ENCODE data around the gene MTCH1. TPM values are rescaled to one million over a fixed set of nuclear protein-coding genes. Genes with fewer than 3 reads are reported as not detected.

MTCH1 gene, protein sequence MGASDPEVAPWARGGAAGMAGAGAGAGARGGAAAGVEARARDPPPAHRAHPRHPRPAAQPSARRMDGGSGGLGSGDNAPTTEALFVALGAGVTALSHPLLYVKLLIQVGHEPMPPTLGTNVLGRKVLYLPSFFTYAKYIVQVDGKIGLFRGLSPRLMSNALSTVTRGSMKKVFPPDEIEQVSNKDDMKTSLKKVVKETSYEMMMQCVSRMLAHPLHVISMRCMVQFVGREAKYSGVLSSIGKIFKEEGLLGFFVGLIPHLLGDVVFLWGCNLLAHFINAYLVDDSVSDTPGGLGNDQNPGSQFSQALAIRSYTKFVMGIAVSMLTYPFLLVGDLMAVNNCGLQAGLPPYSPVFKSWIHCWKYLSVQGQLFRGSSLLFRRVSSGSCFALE
- total RNA-seq, result 100 to 1,000 TPM; 237 to 273 TPM

GRCh38 chr6:36985808-36986703 lies at the start of gene MTCH1:
Gene MTCH1, minus strand, starts transcription at chr6:36986196. Its CDS starts 23 bp downstream, at chr6:36986173.
- Histone ChIP-seq H3K9me3 (no peaks in the 10 kb centered on the region), H3K27me3 (replicated peaks; ENCODE audit: insufficient read depth) (no peaks in the 10 kb centered on the region), H3K27ac (peak within 1 kb of the TSS; percentile 96 to 97), H3K4me3 (peak within 1 kb of the TSS; percentile 99), H3K4me1 (ENCODE audit: control insufficient read depth in 1 of 2, low read depth in 2 of 2) (peaks cover 27 to 50% of the 10 kb centered on the region in 2 donors), H3K36me3 (no peaks in the 10 kb centered on the region)
- DNase-seq (ENCODE audit: low spot score) (peak; percentile 66), ATAC-seq (ENCODE audit: insufficient number of reproducible peaks, low FRiP score, low read depth) (peak; percentile 91)
- no peak for TF ChIP-seq CTCF (IDR thresholded peaks at IDR 0.05)

- Histone ChIP-seq H3K4me3 (no peak overlapping the region), H3K27me3 (replicated peaks; ENCODE audit: insufficient read depth) (no peaks in the 10 kb centered on the region), H3K4me1 (ENCODE audit: control insufficient read depth in 1 of 2, low read depth in 2 of 2) (peaks cover 0 to 5% of the 10 kb centered on the region in 2 donors), H3K27ac (no peak overlapping the region), H3K36me3 (no peaks in the 10 kb centered on the region), H3K9me3 (no peaks in the 10 kb centered on the region)
- no peak for DNase-seq (ENCODE audit: low spot score)
- no peak for TF ChIP-seq CTCF (IDR thresholded peaks at IDR 0.05)
- ATAC-seq (ENCODE audit: insufficient number of reproducible peaks, low FRiP score, low read depth), result no peak
Observed at GRCh38 chr6:37033819-37034795, 48.1 kb upstream of the MTCH1 start.

- Histone ChIP-seq H3K27me3 (replicated peaks; ENCODE audit: insufficient read depth) (no peaks in the 10 kb centered on the region), H3K9me3 (no peaks in the 10 kb centered on the region), H3K27ac (no peak overlapping the region), H3K4me1 (ENCODE audit: control insufficient read depth in 1 of 2, low read depth in 2 of 2) (peaks cover 0 to under 1% of the 10 kb centered on the region in 2 donors), H3K4me3 (no peak overlapping the region), H3K36me3 (no peaks in the 10 kb centered on the region)
- ATAC-seq (ENCODE audit: insufficient number of reproducible peaks, low FRiP score, low read depth) (no peak), DNase-seq (ENCODE audit: low spot score) (no peak)
- no peak for TF ChIP-seq CTCF (IDR thresholded peaks at IDR 0.05)
Observed at GRCh38 chr6:37033255-37033654, 47.3 kb upstream of the MTCH1 start.

DNA sequence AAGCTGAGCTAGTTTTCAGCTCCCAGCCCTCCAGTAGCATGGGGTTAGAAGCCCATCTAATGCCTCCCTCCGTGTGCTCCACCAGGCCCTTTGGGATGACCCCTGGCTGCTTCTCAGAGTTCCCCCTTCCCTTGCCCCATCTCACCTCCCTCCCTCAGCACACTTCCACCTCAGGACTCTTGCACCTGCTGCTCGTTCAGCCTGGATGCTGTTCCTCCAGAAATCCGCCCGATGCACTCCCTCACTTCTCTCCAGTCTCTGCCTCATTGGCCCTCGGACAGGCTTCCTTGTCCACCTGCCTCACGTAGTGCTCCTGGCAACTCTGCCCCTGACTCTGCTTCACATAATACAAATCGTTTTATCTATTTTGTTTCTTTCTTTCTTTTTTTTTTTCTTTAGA lies 46.2 kb upstream of the MTCH1 start:
- Histone ChIP-seq H3K9me3 (no peaks in the 10 kb centered on the region), H3K4me1 (ENCODE audit: control insufficient read depth in 1 of 2, low read depth in 2 of 2) (no peaks in the 10 kb centered on the region), H3K4me3 (no peak overlapping the region), H3K27me3 (replicated peaks; ENCODE audit: insufficient read depth) (no peaks in the 10 kb centered on the region), H3K27ac (no peak overlapping the region), H3K36me3 (no peaks in the 10 kb centered on the region)
- ATAC-seq (ENCODE audit: insufficient number of reproducible peaks, low FRiP score, low read depth) (no peak), DNase-seq (ENCODE audit: low spot score) (no peak)
- no peak for TF ChIP-seq CTCF (IDR thresholded peaks at IDR 0.05)

Measured in thoracic aorta (tissue), 2 donors.